Stimulated activated CD8-positive, alpha-beta memory T cell treated with anti-CD3 and anti-CD28 coated beads, Interleukin-2, amount 100 ng/mL, for 48 hours (primary cell): ENCODE data around the gene IL17RD.

ENCODE experiments used
- DNase-seq, 2 donors: peaks; one replicate each; pipeline ENCODE4 v3.0.0-alpha.2; 2020; ENCODE audit warnings: low read depth in 2 of 2

The IL17RD gene

GRCh38 chr3:57164657-57165573, at the start of gene IL17RD:
Gene IL17RD (minus strand): TSS chr3:57165353. CDS start chr3:57165286, 67 bp downstream.
- peak; percentile 62 to 67 for DNase-seq

GRCh38 chr3:57206423-57206822, 41.3 kb upstream of the IL17RD start:
- no peak for DNase-seq

DNA sequence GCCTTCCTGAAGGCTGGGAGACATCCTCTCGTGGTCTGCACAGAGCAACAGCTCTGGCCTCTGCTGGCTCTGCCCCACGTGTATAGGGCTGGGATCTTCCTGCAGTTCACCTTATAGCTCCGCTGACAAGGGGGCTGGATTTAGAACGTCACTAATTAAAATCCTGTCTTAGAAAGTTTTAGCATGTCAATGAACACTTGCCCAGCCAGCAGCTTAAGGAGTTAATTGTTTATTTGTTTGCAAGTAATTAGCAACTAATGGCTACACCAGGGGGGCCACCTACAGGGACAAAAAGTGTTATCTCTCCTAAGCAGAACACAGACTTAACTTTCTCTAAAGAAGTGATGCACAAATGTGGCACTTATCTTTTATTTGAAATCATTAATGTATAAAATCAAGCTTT, 34.7 kb upstream of the IL17RD start, which contains the start of gene HESX1:
Gene HESX1, minus strand, starts transcription at position 84 of the 403 bp plus-strand sequence. Its CDS starts 60 bp downstream, at position 24.
- no peak for DNase-seq

GRCh38 chr3:57194641-57195040, 29.5 kb upstream of the IL17RD start:
- DNase-seq: no peak

- no peak for DNase-seq
Measured at GRCh38 chr3:57192028-57192427, 26.9 kb upstream of the IL17RD start.

- no peak for DNase-seq
Measured at GRCh38 chr3:57184526-57184925, 19.4 kb upstream of the IL17RD start.

DNA sequence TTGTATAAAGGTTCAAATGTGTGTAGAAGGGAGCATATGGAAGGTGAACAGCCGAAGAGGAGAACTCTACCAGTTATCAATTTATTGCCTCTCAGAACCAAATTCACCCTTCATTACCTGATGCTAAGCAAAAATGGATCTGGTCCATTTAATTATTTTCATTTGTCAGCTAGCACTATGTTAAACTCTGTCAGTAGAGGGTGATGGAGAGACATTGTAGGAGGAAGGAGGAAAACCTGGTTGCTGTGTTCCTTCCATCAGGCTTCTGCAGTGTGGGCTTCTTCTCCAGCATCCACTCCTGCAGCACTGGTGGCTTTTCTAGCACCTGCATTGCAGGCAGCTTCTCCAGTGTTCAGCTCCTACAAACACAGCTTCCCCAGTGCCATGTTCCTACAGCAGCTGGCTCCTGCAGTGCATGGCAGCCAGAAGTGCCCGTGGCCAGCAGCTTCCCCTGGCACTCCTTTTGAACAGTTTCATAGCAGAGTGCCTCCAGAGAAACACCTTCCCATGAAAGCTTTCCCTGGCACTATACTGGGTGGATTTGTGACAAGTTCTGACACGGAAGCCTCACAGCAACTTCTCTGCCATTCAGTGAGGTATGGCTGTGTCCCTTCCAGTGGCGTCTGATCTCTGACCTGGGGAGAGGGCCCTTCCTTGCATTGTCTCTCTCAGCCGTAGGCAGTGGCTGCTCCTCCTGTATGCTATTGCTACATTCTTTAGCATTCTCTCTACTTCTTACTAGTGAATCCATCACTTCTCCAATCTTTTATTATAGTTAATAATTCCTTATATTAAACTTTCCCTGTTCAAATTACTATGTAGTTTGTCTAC, 14.6 kb upstream of the IL17RD start:
- DNase-seq: no peak

- no peak for DNase-seq
Measured at GRCh38 chr3:57176045-57176444, 10.9 kb upstream of the IL17RD start.

DNA sequence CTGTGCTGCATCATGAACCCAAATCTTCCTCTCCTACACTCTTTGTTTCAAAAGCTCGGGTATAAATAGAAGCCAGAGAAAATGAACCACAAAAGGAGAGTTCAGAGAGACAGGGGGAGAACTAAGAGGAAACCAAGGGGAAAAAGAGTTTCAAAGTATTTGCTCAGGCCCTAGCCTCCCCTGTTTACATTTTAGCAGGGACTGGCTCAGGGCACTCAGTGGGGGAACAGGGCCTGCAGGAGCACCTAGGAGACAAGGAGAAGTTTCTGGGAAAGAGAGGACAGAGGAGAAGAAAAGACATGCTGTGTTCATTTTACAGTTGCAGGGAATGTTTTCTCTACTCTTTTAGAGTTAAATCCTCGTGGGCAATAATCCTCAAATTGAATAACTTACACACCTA, 8.5 kb upstream of the IL17RD start:
- no peak for DNase-seq

GRCh38 chr3:57170946-57171345, 5.8 kb upstream of the IL17RD start:
- no peak for DNase-seq

DNA sequence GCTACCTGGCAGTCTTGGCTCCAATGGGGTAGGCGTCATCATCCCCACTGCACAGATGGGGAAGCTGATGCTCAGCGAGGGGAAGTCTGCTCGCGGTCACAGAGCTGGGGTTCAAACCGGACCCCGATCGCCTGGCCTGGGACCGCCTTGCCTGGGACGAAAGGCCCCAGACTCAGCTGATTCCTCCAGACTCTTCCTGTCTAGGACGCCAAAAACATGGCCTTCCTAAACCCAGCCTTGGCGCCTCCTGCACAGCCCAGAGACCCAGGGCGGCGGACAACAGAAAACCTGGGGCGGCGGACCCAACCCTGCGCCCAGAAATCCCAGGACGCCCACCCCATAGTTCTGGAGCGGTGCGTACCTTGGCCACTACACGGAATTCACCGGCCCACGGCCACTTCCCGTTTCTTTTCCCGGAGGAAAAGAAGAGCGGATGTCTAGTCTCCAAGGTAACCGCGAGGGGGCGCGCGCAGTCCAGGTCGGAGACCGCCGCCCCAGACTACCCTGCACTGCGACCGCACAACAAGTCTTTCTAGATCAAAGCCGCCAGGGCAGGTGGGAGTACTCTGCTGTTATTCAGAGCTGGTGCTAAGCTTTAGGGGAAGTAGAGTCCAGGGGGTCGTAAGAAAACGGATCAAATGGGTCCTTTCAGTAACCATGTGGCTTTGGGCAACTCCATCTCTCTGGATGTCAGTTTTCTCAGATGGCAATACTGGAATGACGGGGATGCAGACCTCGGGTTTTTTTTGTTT, 4.9 kb upstream of the IL17RD start:
- peak; percentile 53 to 60 for DNase-seq

GRCh38 chr3:57169108-57169507, 4.0 kb upstream of the IL17RD start:
- DNase-seq: no peak

GRCh38 chr3:57168151-57168550, 3.0 kb upstream of the IL17RD start:
- DNase-seq: no peak

DNA sequence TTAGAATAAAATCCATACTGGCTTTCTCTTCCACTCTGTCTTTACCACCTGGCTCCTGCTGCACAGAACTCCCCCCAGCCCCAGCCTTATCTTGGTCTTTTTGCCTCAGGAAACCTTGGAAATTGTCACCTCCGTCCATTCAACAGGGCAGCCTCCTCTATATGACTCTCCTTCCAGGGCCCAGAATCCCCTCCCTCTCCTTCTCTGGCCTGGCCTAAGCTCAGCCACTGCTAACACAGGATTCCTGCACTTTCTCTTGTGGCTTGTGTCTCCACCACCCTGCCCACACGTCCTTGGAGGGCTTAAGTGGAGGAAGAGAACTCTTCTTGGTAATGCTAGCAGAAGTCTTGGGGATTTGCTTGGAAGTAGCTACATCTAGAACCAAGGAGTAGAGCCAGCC, 1.5 kb upstream of the IL17RD start:
- no peak for DNase-seq

DNA sequence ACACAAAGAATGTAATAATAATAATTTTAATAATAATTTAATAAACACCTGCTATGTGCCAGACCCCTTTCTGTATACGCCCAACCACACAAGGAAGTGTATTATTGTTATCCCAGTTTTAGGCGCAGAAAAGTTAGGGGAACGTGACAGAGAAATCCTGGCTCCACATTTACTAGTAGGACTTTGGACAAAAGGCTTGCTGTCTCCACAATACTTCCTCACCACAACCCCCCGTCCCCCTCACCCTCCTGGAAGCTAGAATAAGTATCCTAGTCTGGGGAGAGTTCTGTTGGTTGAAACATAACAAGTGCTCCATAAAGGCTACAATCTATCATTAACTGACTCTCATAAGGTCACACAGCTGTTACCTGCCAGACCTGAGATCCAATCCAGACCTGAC, 488 bp upstream of the IL17RD start:
- DNase-seq: no peak

DNA sequence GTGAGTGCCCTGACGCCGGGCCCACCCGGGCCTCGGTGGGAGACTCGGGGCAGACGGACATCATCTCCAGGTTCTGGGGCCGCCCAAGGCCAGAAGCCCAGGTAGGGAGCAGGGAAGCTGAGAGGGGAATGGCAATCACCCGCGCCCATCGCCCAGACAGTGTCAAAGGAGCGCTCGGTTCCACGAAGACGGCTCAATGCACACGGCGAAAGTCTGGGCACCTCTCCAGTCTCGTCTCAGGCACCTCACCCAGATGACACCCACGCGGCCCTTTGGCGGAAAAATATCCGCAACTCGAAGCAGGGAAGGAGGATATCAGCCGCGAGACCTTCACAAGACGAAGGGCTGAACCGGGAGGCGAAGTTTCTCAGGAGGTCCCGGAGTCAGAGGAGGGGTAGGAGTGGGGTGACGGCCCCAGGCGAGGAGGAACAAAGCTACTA, 916 bp downstream of the IL17RD start:
- peak; percentile 7 to 22 for DNase-seq

DNA sequence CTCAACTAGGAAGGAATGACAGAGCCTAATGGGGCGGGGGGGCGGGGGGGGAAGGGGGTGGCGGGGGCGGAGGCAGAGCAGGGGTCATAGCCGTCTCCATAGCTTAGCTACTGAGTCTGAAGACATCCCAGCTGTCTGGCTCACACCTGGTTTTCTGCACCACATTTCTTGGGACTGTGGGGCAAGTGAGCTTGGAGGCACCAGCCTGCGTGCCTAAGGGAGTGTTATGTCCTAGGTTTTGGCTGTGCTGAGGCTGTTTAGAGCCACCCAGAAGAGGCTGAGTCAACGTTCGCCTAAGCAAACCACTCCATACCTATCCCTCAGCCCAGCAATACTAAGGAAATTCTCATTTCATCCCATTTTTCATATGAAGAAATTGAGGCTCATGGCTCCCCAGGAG, 1.4 kb downstream of the IL17RD start:
- no peak for DNase-seq

DNA sequence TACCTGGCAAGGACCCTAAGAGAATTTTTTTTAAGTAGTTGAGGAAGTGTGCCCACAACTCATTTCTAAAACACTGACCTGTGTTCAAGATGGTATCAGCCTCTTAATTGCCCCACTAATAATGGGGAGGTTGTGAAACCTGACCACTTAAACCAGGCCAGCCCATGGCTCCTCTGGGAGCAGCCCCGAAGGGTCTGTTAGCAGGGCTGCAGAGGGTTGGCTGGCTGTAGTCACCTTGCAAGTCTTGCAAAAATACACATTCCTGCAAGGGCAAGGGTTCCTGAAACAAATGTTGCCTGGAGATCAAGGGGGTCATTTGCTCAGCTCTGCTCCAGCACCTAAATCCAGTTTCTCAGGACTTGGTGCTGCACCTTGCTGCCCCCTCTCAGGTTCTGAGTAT, 3.2 kb downstream of the IL17RD start:
- no peak for DNase-seq

GRCh38 chr3:57160765-57161538, 4.2 kb downstream of the IL17RD start:
- no peak for DNase-seq

- DNase-seq: no peak
Measured at GRCh38 chr3:57160076-57160764, 4.9 kb downstream of the IL17RD start.
